Fibroblast of skin of right quadriceps (primary cell): ENCODE results near the gene GATAD2A.
"Not testable (repeated sequence)": the region's sequence is repeated elsewhere in the genome, so short reads cannot be mapped to it uniquely, and the experiment has no call there.

Source experiments
- DNase-seq: peaks from one replicate; pipeline ENCODE4 v3.0.0-alpha.2; 2013

Gene GATAD2A

GRCh38 chr19:19404879-19405860 lies at the start of gene GATAD2A:
GATAD2A (plus strand) TSS chr19:19405675; CDS start chr19:19465346, 59,671 bp downstream.
- DNase-seq, result peak; percentile 93

- no peak for DNase-seq
These were observed 49.0 kb upstream of the GATAD2A start for GRCh38 chr19:19356500-19356899.

GRCh38 chr19:19356901-19357566 lies 48.4 kb upstream of the GATAD2A start:
- DNase-seq, result no peak

GRCh38 chr19:19361075-19361594 lies 44.3 kb upstream of the GATAD2A start:
- DNase-seq, result peak; percentile 85

GRCh38 chr19:19362075-19362474 lies 43.4 kb upstream of the GATAD2A start:
- no peak for DNase-seq

- peak; percentile 65 for DNase-seq
These were observed 38.8 kb upstream of the GATAD2A start for GRCh38 chr19:19366434-19367396.

- DNase-seq, result no peak
These were observed 37.4 kb upstream of the GATAD2A start for GRCh38 chr19:19368087-19368486.

- DNase-seq, result no peak
These were observed 34.4 kb upstream of the GATAD2A start for GRCh38 chr19:19371059-19371458.

GRCh38 chr19:19372656-19373416 lies 32.6 kb upstream of the GATAD2A start:
- peak; percentile 18 for DNase-seq

- no peak for DNase-seq
These were observed 25.9 kb upstream of the GATAD2A start for GRCh38 chr19:19379527-19379926.

GRCh38 chr19:19380316-19380715 lies 25.2 kb upstream of the GATAD2A start:
- DNase-seq, result not testable (repeated sequence)

- no peak for DNase-seq
These were observed 24.2 kb upstream of the GATAD2A start for GRCh38 chr19:19381007-19381926.

- DNase-seq, result no peak
These were observed 23.4 kb upstream of the GATAD2A start for GRCh38 chr19:19382118-19382517.

GRCh38 chr19:19384486-19384885 lies 21.0 kb upstream of the GATAD2A start:
- no peak for DNase-seq

GRCh38 chr19:19385131-19385895 lies 20.2 kb upstream of the GATAD2A start:
- peak; percentile 100 for DNase-seq

- DNase-seq, result no peak
These were observed 19.3 kb upstream of the GATAD2A start for GRCh38 chr19:19385896-19386869.

- no peak for DNase-seq
These were observed 18.4 kb upstream of the GATAD2A start for GRCh38 chr19:19387108-19387507.
